Kidney epithelial cell (primary cell): ENCODE results near the gene PYGO2. TPM values are rescaled to one million over a fixed set of nuclear protein-coding genes. Genes with fewer than 3 reads are reported as not detected.

Experiments used
- DNase-seq: peaks from one replicate; pipeline ENCODE4 v3.0.0-alpha.2; 2010; ENCODE audit warnings: low read depth
- H3K27me3 ChIP-seq: 2 replicates; pipeline ENCODE4 v1.6.0; 2011; ENCODE audit warnings: low read length; ENCODE audit not compliant: control insufficient read depth, insufficient read depth
- H3K36me3 ChIP-seq: 2 replicates; pipeline ENCODE4 v1.5.1; 2011; ENCODE audit warnings: low read length; ENCODE audit not compliant: control insufficient read depth, insufficient read depth
- H3K4me3 ChIP-seq: 2 replicates; pipeline ENCODE4 v1.5.1; 2011; ENCODE audit warnings: low read depth, mild to moderate bottlenecking, control low read depth, low read length
- total RNA-seq: library from RNA; depleted of rRNA; stranded (reverse); fragments of >200 nt; gene quantifications from 2 replicates; pipeline ENCODE4 v1.2.3, GENCODE V29; 2015
- TF ChIP-seq, protein P1 (sequence below): IDR thresholded peaks from 2 replicates; pipeline ENCODE4 v1.5.1; 2011; ENCODE audit warnings: mild to moderate bottlenecking, moderate library complexity, low read length, control low read depth, inconsistent platforms; ENCODE audit not compliant: insufficient read depth, poor library complexity, severe bottlenecking

The PYGO2 gene
- total RNA-seq, 1 donor from 2014 or later: 21.2 TPM

DNA sequence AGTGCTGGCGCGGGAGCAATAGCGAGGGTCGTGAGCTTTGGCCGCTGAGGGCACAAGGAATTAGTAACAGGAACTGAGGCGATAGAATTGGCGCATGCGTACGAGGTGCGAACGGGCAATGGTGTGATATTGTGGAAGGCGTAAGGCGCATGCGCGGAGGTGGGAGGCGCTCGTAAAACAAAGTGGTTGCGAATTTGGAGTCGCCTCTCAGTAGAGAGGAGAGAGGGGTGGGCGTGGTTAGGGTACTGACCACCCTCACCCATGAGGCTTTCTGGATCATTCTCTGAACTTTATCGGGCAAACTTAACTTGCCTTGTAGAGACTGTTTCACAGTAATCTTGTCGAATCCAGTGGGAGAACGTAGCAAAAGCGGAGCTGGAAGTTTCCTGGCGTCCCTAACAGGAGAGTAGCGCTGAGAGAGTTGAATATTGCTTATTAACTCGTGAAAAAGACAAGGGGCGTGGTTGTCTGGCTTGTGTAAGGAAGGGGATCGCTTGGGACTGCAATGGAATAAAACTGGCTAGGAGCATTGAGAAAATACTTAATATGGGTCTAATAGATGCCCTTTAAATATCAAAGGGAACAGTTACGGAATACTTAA, 13.3 kb upstream of the PYGO2 start:
- H3K4me3 ChIP-seq: peak overlapping the region; percentile 55
- no peaks in the 10 kb centered on the region for H3K27me3 ChIP-seq
- TF ChIP-seq, protein P1, sequence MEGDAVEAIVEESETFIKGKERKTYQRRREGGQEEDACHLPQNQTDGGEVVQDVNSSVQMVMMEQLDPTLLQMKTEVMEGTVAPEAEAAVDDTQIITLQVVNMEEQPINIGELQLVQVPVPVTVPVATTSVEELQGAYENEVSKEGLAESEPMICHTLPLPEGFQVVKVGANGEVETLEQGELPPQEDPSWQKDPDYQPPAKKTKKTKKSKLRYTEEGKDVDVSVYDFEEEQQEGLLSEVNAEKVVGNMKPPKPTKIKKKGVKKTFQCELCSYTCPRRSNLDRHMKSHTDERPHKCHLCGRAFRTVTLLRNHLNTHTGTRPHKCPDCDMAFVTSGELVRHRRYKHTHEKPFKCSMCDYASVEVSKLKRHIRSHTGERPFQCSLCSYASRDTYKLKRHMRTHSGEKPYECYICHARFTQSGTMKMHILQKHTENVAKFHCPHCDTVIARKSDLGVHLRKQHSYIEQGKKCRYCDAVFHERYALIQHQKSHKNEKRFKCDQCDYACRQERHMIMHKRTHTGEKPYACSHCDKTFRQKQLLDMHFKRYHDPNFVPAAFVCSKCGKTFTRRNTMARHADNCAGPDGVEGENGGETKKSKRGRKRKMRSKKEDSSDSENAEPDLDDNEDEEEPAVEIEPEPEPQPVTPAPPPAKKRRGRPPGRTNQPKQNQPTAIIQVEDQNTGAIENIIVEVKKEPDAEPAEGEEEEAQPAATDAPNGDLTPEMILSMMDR: no peak
- DNase-seq: no peak
- H3K36me3 ChIP-seq: no peaks in the 10 kb centered on the region

DNA sequence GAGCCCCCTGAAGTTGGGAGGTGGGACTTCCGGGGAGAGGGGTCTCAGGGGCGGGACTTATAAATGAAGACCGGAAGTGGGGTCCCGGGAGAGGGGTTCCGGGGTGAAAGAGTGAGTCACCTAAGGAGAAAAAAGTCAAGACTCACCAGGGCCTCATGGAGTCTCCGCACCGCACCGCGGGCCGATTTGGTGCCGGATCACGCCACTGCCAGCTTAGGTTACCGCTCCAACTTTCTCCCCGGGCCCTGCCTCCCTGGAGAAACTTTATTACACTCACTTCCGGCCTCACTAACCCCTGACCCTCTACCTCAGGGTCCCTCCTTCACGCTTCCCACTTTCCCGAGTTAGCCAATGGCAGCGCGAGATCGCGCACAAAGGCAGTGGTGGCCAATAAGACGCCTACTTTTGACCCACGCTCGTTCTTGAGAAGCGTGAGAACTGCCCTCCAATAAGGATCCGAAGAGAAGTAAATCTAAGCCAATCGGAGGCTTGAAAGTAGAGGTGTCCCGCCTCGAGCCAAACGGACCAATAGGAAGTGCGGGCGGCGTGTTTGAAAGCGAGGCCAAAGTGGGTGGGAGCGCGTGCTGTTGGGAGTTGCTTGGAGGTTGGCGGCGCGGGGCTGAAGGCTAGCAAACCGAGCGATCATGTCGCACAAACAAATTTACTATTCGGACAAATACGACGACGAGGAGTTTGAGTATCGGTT, 12.7 kb upstream of the PYGO2 start, which contains the start of gene CKS1B:
CKS1B (plus strand) TSS at position 580 of the 706 bp plus-strand sequence; CDS start at position 645, 65 bp downstream.
- Histone ChIP-seq H3K4me3 (peak within 1 kb of the TSS; percentile 62), H3K27me3 (no peaks in the 10 kb centered on the region), H3K36me3 (no peaks in the 10 kb centered on the region)
- peak; percentile 100 for DNase-seq
- TF ChIP-seq, protein P1: no peak

DNA sequence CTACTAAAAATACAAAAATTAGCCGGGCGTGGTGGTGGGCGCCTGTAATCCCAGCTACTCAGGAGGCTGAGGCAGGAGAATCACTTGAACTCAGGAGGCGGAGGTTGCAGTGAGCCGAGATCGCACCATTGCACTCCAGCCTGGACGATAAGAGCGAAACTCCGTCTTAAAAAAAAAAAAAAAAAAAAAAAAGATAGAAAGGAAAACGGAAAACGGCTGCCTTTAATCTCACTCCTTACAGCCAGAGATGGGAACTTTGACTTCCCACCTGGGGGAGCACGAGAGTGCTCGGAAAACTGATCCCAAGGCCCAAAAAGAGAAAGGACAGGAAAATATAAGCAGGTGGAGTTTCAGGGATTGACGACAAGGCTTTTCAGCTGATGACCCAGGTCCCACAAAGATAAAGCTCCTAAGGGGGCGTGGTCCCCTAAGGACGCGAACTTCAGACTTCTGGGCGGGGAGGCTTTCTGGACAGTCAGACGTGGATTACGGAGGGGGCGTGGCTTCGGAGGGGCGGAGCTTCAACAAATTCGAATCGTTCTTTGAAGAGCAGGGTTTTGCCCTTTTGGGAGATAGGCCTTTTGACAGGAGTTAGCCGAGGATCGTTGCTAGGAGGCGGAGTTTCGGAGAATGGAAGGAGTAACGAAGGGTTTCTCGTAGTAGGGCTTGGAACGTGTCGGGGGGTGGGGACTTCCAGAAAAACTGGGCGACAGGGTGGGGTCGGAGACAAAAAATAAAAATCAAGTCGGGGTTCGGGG, 11.9 kb upstream of the PYGO2 start:
- TF ChIP-seq, protein P1: peak; percentile 14
- peak overlapping the region; percentile 62 for H3K4me3 ChIP-seq
- no peaks in the 10 kb centered on the region for H3K27me3 ChIP-seq
- no peaks in the 10 kb centered on the region for H3K36me3 ChIP-seq
- peak; percentile 92 for DNase-seq

DNA sequence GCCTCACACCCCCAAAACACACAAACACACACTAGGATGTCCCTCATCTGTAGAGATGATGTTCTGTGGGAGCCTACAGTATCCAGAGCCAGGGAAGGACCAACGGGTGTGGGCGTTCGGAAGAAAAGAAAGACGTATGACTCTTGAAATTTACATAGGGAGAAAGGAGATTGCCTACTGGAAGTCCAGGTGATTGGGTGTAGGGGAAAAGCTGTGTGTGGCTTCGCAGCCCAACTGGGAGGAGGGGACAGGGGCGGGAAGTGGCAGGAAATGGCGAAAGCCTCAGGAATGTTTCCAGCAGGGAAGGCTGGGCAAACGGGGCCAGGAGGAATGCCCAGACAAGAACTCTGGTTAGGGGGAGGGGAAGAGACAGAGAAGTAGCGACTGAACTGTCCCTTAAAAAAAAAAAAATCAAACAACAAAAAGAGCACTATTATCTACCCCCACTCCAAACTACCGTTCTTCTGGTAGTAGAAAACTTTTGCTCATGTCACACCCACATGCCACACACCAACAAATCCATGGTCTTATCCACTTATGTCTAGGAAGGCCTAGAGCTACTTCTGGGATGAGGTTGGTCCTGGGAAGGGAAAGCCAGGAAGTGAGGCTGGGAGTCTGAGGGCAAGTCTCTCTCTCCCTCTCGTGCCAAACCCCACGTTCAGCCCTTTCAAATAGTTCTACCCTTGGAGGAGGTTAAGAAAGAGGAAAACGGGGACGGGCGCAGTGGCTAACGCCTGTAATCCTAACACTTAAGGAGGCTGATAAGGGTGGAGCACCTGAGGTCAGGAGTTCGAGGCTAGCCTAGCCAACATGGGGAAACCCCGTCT, 11.1 kb upstream of the PYGO2 start:
- peak; percentile 89 for DNase-seq
- TF ChIP-seq, protein P1: no peak
- Histone ChIP-seq H3K27me3 (no peaks in the 10 kb centered on the region), H3K4me3 (peak overlapping the region; percentile 62), H3K36me3 (peaks cover 1% of the 10 kb centered on the region)

DNA sequence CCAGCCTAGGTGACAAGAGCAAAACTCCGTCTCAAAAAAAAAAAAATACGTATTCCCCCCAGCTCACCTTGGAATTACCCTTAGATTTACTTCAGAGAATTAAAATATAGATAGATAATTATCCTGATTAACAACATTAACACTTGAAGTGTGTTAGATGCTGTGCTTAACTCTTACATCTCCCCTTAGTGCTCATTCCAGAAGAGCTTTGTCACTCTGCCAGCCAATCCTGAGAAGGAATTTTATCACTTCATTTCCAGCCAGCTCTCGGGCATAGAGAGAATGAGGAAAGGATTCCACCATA, 10.6 kb upstream of the PYGO2 start:
- H3K27me3 ChIP-seq: no peaks in the 10 kb centered on the region
- H3K36me3 ChIP-seq: peaks cover 4% of the 10 kb centered on the region
- DNase-seq: no peak
- TF ChIP-seq, protein P1: no peak
- peak overlapping the region; percentile 23 for H3K4me3 ChIP-seq
